Stimulated activated CD4-positive, alpha-beta T cell treated with anti-CD3 and anti-CD28 coated beads, Interleukin-15, amount 100 ng/mL, for 48 hours (primary cell): ENCODE results near the gene FAM110A.
"Not testable (repeated sequence)": the region's sequence is repeated elsewhere in the genome, so short reads cannot be mapped to it uniquely, and the experiment has no call there.

Experiments used
- DNase-seq, 2 donors: peaks; one replicate each; pipeline ENCODE4 v3.0.0-alpha.2; 2020; ENCODE audit warnings: low read depth in 2 of 2

FAM110A gene

GRCh38 chr20:823574-823902, 10.0 kb upstream of the FAM110A start:
- no peak for DNase-seq

DNA sequence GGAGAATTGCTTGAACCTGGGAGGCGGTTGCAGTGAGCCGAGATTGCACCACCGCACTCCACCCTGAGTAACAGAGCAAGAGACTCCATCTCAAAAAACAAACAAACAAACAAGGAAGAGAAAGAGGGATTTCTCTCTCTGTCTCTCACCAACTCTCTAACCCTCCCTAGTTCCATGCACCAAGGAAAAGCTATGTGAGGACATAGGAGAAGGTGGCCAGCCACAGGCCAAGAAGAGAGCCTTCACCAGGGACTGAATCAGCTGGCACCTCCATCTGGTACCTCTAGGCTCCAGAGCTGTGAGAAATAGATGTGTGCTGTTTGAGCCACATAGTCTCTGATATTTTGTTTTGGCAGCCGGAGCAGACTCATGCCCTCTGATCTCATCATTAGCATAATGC, 9.0 kb upstream of the FAM110A start:
- no peak for DNase-seq

GRCh38 chr20:824916-825315, 8.6 kb upstream of the FAM110A start:
- no peak for DNase-seq

DNA sequence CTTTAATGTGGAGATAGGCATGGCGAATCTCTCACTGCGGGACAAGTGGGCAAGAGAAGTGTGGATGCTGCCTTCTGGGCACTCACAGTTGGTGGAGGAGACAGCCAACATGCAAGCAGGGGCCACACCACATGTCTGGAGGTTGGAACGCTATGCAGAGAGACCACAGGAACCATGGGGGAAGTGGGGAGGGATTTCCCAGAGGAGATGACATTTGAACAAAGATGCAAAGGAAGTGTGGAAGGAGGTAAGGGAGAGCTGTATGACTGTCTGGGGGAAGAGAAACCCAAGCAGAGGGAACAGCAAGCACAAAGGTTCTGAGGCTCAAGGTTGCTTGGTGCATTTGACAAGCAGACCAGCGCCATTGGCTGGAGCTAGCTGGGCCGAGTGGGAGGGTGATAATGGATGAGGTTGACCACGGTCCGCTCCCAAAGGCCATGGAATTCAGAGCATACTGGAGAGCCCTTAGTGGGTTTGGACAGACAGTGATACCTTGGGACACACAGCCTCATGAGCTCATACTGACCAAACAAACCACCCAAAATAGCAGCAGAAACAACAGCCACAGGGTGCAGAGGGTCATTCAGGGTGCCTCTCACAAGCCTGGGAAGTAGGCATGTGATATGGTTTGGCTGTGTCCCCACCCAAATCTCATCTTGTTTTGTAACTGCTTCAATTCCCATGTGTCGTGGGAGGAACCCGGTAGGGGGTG, 7.6 kb upstream of the FAM110A start:
- DNase-seq = no peak

GRCh38 chr20:826695-827323, 6.7 kb upstream of the FAM110A start:
- DNase-seq = no peak

- DNase-seq = not testable (repeated sequence)
Observed at GRCh38 chr20:827981-828380, 5.5 kb upstream of the FAM110A start.

- no peak for DNase-seq
Observed at GRCh38 chr20:828987-829386, 4.5 kb upstream of the FAM110A start.

- no peak for DNase-seq
Observed at GRCh38 chr20:829551-829950, 4.0 kb upstream of the FAM110A start.

GRCh38 chr20:830011-830521, 3.4 kb upstream of the FAM110A start:
- DNase-seq = no peak

GRCh38 chr20:831251-831650, 2.3 kb upstream of the FAM110A start:
- no peak for DNase-seq

- no peak for DNase-seq
Observed at GRCh38 chr20:831956-832355, 1.6 kb upstream of the FAM110A start.

GRCh38 chr20:833121-833449, 430 bp upstream of the FAM110A start:
- no peak for DNase-seq

GRCh38 chr20:834151-834746, 734 bp downstream of the FAM110A start:
- DNase-seq = no peak

DNA sequence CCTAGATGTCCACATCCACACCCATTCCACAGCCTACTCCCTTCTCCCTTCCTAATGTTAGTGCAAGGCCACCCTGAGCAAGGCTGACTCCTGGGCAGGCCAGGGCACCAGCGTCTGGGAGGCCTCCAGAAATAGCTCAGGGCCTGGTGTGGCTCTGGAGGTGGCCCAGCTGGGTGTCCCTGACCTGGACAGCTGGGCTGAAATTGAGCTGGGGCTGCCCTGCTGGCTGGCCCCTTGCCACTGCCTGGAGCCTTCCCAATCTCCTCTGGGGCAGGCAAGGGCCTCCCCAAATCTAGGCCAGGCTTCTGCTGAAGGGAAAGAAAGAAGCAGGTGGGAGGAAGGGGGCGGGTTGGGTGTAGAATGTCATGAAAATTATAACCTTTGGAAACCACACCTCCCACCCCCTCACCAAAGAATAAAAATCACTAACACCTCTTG, 2.1 kb downstream of the FAM110A start:
- DNase-seq = no peak

DNA sequence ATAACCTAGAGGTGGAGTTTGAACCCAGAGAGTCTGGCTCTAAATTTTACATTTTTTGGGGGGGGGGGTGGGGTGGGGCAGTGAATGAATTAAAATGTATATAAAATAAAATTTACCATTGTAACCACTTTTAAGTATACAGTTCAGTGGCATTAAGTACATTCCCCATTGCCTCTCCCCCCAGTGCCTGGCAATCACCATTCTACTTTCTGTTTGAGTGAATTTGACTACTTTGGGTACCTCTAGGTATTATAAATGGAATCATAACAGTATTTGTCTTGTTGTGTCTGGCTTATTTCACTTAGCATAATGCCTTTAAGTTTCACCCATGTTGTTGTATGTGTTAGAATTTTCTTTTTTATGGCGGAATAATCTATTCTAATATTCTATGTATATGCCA, 2.7 kb downstream of the FAM110A start:
- no peak for DNase-seq

DNA sequence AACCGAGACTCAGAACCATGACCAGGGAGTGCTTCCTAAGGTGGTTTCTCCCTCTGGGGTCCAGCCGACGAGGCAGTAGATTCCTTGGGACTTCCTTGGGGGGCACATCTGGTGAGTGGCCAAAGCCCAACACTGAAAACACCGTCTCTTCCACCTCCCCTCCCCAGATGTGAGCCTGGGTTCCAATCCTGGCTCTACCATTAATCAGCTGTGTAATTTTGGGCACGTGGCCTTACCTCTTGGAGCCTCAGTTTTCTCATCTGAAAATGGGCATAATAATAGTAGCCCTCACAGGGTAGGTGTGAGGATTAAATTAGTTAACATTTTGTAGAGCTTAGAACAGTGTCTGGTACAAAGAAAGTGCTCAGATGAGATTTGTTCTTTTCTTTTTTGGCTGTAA, 5.5 kb downstream of the FAM110A start:
- DNase-seq = no peak

DNA sequence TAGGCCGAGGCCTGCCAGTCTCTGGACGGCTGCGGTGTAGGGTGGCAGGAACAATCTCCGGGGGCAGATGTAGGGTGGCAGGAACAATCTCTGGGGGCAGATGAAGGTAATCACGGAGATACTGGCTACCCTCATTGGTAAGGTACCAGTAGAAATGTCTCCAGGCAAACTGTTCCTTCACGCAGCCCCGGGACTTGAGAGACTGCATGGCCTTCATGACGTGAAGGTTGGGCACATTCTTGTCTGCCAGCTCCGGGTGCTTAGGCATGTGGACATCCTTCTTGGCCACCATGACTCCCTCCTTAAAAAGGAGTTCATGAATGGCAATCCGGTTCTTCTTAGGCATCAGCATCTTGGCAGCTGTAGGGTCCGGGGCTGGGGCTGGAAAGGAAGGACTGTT, 6.1 kb downstream of the FAM110A start:
- DNase-seq = no peak

GRCh38 chr20:840503-840857, 7.0 kb downstream of the FAM110A start:
- no peak for DNase-seq

- no peak for DNase-seq
Observed at GRCh38 chr20:840858-841567, 7.5 kb downstream of the FAM110A start.

DNA sequence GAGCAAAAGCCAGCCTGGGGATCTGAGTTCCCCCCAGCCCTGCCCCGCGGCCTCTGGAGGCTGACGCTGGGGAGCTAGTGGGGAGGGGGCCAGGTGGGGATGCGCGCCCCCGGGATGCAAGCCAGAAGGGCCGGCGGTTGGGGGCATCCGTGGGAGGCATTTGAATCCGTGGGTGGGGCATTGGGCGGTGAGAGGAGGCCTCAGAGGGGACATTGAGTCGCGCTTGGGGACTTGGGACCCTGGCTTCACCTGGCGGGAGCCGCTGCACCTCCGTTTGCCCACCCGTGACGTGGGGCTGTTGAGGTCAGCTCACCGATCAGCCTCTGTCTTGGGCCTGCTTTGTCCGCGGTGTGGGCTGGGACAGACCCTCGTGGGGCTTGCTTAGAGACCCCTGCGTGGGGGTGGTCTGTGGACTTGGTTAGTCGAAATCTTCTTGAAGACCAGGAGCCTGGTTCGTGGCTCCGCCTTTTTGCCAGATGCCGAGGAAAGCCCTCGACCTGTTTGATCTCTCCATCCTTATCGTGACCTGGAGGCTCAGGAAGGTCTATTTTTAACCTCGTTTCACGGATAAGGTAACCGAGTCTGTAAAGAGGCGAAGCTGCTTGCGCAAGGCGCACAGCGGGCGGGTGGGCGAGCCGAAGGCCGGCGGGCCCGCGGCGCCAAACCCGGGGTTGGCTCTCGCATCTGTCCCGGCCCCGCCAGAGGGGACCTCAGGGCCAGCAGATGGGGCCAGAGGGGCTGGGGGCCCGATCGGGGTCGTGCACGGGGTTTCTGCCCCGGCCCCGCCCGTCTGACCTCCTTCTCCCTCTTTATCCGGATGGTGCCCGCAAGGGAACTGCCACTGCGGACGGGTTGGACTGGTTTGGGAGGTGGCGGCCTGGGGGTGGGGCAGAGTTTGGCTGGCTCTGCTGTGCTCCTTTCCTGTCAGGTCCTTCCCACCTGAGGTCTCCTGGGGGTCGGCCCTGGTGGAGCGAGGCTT, 8.3 kb downstream of the FAM110A start:
- DNase-seq = no peak

GRCh38 chr20:842547-842940, 9.0 kb downstream of the FAM110A start:
- no peak for DNase-seq

DNA sequence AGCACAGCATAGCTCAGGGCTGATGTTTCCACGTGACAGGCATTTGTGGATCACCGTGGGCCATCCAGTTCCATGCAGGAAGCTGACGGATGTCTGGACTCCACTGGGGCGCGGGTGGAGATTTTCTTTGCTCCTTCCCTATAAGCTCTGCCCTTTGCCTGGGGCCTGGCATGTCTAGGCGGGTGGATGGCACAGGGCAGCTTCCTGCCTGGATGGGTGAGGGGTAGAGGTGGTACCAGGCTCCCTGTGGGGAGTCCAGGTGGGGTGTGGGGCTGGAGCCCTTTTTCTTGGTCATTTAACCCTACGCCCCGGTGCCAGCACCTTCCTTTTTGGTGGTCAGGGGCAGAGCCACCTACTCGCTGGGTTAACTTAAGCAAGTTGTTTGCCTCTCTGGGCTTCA, 10.4 kb downstream of the FAM110A start:
- DNase-seq = no peak
